Endothelial cell of umbilical vein (primary cell): Measurements from ENCODE around the gene PLEKHG1.

Experiments
- EZH2 ChIP-seq: IDR thresholded peaks from 2 replicates; pipeline ENCODE4 v1.6.1; 2012; ENCODE audit warnings: borderline replicate concordance, low read depth, mild to moderate bottlenecking, moderate library complexity, low read length, inconsistent platforms; ENCODE audit not compliant: severe bottlenecking
- POLR2A ChIP-seq: IDR thresholded peaks from 2 replicates; pipeline ENCODE4 v1.6.1; 2012; ENCODE audit warnings: low read depth, mild to moderate bottlenecking, control low read depth, low read length
- POLR2AphosphoS5 ChIP-seq: IDR thresholded peaks from 2 replicates; pipeline ENCODE4 v1.6.1; 2012; ENCODE audit warnings: low read depth, mild to moderate bottlenecking, control low read depth, low read length, moderate library complexity; ENCODE audit not compliant: insufficient read depth
- TF ChIP-seq, protein P1 (sequence below), 2 donors: IDR thresholded peaks; 1 replicate in 1 of 2; 2 replicates in 1 of 2; pipeline ENCODE4 v1.5.1; 2011; ENCODE audit warnings: low read length in 2 of 2, mild to moderate bottlenecking in 2 of 2, moderate library complexity in 2 of 2, control low read depth in 1 of 2, inconsistent platforms in 1 of 2, low read depth in 1 of 2; ENCODE audit not compliant: insufficient read depth in 1 of 2; ENCODE audit errors: extremely low read depth in 1 of 2

DNA sequence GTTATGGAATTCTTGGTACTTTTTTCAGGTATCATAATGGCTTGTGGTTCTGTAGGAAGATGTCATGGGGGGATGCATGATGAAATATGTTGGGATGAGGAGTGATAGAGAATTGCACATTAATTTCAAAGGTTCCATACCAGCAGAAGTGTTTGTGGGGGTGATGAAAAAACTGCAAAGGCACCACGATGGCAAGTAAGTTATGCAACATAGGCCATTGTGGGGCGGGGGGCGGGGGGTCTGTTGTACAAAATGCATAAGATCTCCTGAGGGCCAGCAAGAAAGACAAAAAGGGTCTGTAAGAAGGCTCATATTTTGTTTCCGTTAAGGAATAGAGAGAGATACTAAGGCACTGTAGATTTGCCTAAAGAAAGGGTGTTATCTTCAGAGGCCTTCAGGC lies 26.2 kb downstream of the PLEKHG1 start:
- TF ChIP-seq, protein P1, sequence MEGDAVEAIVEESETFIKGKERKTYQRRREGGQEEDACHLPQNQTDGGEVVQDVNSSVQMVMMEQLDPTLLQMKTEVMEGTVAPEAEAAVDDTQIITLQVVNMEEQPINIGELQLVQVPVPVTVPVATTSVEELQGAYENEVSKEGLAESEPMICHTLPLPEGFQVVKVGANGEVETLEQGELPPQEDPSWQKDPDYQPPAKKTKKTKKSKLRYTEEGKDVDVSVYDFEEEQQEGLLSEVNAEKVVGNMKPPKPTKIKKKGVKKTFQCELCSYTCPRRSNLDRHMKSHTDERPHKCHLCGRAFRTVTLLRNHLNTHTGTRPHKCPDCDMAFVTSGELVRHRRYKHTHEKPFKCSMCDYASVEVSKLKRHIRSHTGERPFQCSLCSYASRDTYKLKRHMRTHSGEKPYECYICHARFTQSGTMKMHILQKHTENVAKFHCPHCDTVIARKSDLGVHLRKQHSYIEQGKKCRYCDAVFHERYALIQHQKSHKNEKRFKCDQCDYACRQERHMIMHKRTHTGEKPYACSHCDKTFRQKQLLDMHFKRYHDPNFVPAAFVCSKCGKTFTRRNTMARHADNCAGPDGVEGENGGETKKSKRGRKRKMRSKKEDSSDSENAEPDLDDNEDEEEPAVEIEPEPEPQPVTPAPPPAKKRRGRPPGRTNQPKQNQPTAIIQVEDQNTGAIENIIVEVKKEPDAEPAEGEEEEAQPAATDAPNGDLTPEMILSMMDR (IDR thresholded peaks at IDR 0.05; ENCODE audit: extremely low read depth in 1 of 2, insufficient read depth in 1 of 2, low read depth in 1 of 2, low read length in 2 of 2), result no peak
- TF ChIP-seq POLR2AphosphoS5 (no peak), POLR2A (no peak), EZH2 (no peak)
